Adrenal gland (tissue), 12 donors: Measurements from ENCODE around the gene TMEM121. TPM values are rescaled to one million over a fixed set of nuclear protein-coding genes. Genes with fewer than 3 reads are reported as not detected.

Experiments used
- DNase-seq, 7 donors: peaks; one replicate each; pipeline ENCODE4 v3.0.0-alpha.2; 2019 to 2020
- H3K27ac ChIP-seq, 5 donors: fragments of 200-600 bp; sonication (generic) in 4 of 5; 1 replicate in 3 of 5; 2 replicates in 2 of 5; pipeline versions ENCODE4 v1.5.1 to v1.8.0; 2016 to 2020; ENCODE audit warnings: mild to moderate bottlenecking in 1 of 5
- H3K27me3 ChIP-seq: fragments of 200-600 bp; 2 replicates; pipeline ENCODE4 v1.8.0; 2021
- H3K36me3 ChIP-seq, 2 donors: fragments of 200-600 bp; replicated peaks in 1 of 2; 1 replicate in 1 of 2; 2 replicates in 1 of 2; pipeline versions ENCODE4 v1.5.1 to v1.8.0; 2018 to 2022
- H3K4me1 ChIP-seq, 2 donors: fragments of 200-600 bp; replicated peaks in 1 of 2; 1 replicate in 1 of 2; 2 replicates in 1 of 2; pipeline versions ENCODE4 v1.5.1 to v1.8.0; 2018 to 2021
- H3K4me3 ChIP-seq, 4 donors: fragments of 200-600 bp; sonication (generic) in 3 of 4; one replicate each; pipeline ENCODE4 v1.5.1; 2016 to 2018
- H3K9me3 ChIP-seq, 3 donors: fragments of 200-600 bp; sonication (generic) in 1 of 3; replicated peaks in 1 of 3; 1 replicate in 2 of 3; 2 replicates in 1 of 3; pipeline versions ENCODE4 v1.5.1 to v1.8.0; 2016 to 2021
- POLR2A ChIP-seq, 2 donors: fragments of 450-650 bp; IDR thresholded peaks; one replicate each; pipeline ENCODE4 v1.6.1; 2017; ENCODE audit warnings: antibody characterized with exemption in 2 of 2, mild to moderate bottlenecking in 2 of 2, moderate library complexity in 1 of 2
- WGBS, 4 donors: extraction: QIAGEN DNeasy Blood & Tissue Kit in 2 of 4; methylation state at CpG; one replicate each; pipeline versions ENCODE4 v1.1.5 to v1.1.7; 2013 to 2017; 5-methylcytosine and 5-hydroxymethylcytosine counted together
- intact Hi-C, 2 donors: fragments of 100-400 bp; cut with DNase I; formaldehyde crosslinking; loops; one replicate each; pipeline versions ENCODE4 v1.14.1 to v1.15.0; 2022 to 2023
- polyA plus RNA-seq, 3 donors: library from polyadenylated mRNA; stranded (reverse); fragments of 200-250 nt in 2 of 3; fragments of 350-450 nt in 1 of 3; fragmentation: Illumina TruSeq in 1 of 3; extraction: RNeasy Lipid Tissue Mini Kit (QIAGEN cat#74804) in 1 of 3; gene quantifications; one replicate each; pipeline ENCODE4 v1.2.3, GENCODE V29; 2013 to 2014
- total RNA-seq, 9 donors: library from RNA; depleted of rRNA in 4 of 9; stranded (reverse); fragments of >200 nt in 4 of 9; fragments of 120-200 nt in 1 of 9; fragmentation: NEBNext Ultra II Directional in 1 of 9; extraction: Animal tissue kit (Norgen Biotek cat#: 25700) in 1 of 9; gene quantifications; one replicate each; pipeline versions ENCODE4 v1.1.0 to v1.2.4, GENCODE V29; 2013 to 2023
- TF ChIP-seq, protein P1 (sequence below), 6 experiments: fragments of 450-650 bp in 4 of 6; fragments of 200-600 bp in 2 of 6; sonication (generic) in 1 of 6; IDR thresholded peaks; 1 replicate in 5 of 6; 2 replicates in 1 of 6; pipeline versions ENCODE4 v1.5.1 to v1.8.0; 2016 to 2021; ENCODE audit warnings: antibody characterized with exemption in 6 of 6, mild to moderate bottlenecking in 2 of 6, moderate library complexity in 1 of 6
- donor health status: healthy with polysubstance abuse.
- donor health status: Bipolar disorder and iron deficiency.
- donor health status: DM: yes; HTN: yes; CAD: no.
- donor health status: DM: no; HTN: no; CAD: no.
- donor health status: DM: no; HTN: no; CAD: no.
- donor health status: DM: yes; HTN: yes; CAD: no.

TMEM121 gene
- total and polyA plus RNA-seq, 12 donors, result 0.78 to 12.1 (median 1.7) TPM; not detected in 1

DNA sequence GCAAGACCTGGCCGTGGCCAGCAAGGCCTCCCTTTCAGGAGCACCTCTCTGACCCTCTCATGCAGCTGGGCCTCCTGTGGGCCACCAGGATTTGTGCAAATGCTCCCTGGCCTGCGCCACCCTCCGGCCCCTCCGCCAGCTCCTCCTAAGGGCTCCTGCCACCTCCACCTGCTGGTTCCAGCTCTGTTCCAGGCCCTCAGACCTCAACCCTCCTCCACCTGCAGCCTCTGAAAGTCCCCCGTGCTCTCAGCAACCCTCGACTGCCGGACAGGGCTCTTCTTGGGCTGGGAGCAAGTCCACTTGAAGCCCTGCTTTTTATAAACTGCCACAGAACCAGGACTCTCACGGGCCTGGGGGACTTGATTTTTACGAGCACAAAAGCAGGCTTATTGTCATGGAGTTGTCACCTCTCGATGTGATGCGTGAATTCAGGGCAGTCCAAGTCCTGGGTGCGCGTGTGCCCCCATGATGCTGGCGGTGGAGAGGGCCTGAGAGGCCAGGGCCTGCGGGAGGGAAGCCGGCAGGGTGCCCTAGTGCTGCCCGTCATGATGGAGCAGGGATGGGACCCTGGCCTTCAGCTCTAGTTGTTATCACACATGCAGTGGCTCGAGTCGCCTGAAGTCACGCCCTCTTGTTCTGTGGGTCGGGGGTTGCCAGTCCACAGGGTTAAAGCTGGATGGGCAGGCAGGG is 26.2 kb upstream of the TMEM121 start:
- TF ChIP-seq, protein P1, sequence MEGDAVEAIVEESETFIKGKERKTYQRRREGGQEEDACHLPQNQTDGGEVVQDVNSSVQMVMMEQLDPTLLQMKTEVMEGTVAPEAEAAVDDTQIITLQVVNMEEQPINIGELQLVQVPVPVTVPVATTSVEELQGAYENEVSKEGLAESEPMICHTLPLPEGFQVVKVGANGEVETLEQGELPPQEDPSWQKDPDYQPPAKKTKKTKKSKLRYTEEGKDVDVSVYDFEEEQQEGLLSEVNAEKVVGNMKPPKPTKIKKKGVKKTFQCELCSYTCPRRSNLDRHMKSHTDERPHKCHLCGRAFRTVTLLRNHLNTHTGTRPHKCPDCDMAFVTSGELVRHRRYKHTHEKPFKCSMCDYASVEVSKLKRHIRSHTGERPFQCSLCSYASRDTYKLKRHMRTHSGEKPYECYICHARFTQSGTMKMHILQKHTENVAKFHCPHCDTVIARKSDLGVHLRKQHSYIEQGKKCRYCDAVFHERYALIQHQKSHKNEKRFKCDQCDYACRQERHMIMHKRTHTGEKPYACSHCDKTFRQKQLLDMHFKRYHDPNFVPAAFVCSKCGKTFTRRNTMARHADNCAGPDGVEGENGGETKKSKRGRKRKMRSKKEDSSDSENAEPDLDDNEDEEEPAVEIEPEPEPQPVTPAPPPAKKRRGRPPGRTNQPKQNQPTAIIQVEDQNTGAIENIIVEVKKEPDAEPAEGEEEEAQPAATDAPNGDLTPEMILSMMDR (IDR thresholded peaks at IDR 0.05), result no peak
- no peaks in the 10 kb centered on the region for H3K9me3 ChIP-seq
- intact Hi-C loops, result no loop called here
- H3K36me3 ChIP-seq, result no peaks in the 10 kb centered on the region
- H3K4me3 ChIP-seq, result no peak overlapping the region
- DNase-seq, result no peak
- no peaks in the 10 kb centered on the region for H3K4me1 ChIP-seq
- 73 to 83% (median 83%) methylated on average over 9 to 21 of the region's 21 CpGs for whole genome bisulfite sequencing, 4 donors
- H3K27me3 ChIP-seq, result peaks cover 6% of the 10 kb centered on the region
- no peak overlapping the region for H3K27ac ChIP-seq

GRCh38 chr14:105500726-105501101 is 25.7 kb upstream of the TMEM121 start:
- Histone ChIP-seq H3K27me3 (peaks cover 6% of the 10 kb centered on the region), H3K4me1 (no peaks in the 10 kb centered on the region), H3K27ac (no peak overlapping the region), H3K9me3 (no peaks in the 10 kb centered on the region), H3K36me3 (no peaks in the 10 kb centered on the region), H3K4me3 (no peak overlapping the region)
- WGBS, 4 donors, result 62 to 73% (median 68%) methylated on average over 8 to 10 of the region's 10 CpGs
- no peak for DNase-seq
- no peak for TF ChIP-seq POLR2A (IDR thresholded peaks at IDR 0.05)
- TF ChIP-seq, protein P1 (IDR thresholded peaks at IDR 0.05), result no peak
- intact Hi-C loops, result no loop called here

DNA sequence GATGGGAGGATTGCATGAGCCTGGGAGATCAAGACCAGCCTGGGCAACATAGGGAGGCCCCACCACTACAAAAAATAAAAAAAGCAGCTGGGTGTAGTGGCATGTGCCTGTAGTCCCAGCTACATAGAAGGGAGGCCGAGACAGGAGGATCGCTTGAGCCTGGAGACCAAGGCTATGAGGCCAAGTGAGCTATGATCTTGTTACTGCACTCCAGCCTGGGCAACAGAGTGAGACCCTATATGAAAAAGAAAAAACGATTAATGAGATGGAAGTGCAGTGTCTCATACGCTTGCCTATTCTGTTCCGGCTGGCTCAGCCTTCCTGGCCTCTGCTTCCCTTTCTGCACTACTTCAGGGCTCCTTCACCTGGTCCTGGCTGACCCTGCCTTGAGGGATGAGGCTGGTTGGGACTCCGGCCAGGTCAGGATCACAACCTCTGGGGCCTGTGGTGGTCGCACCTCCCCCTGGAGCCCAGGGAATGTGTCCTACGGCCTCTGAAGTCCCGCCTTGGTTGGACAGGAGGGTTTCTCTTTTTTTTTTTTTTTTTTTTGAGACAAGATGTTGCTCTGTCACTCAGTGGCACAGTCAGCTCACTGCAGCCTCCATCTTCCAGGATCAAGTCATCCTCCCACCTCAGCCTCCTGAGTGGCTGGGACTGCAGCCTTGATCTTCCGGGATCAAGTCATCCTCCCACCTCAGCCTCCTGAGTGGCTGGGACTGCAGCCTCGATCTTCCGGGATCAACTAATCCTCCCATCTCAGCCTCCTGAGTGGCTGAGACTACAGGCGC is 24.7 kb upstream of the TMEM121 start:
- Histone ChIP-seq H3K4me3 (no peak overlapping the region), H3K9me3 (no peaks in the 10 kb centered on the region), H3K27ac (no peak overlapping the region), H3K27me3 (peaks cover 6% of the 10 kb centered on the region), H3K4me1 (no peaks in the 10 kb centered on the region), H3K36me3 (no peaks in the 10 kb centered on the region)
- DNase-seq, result no peak
- TF ChIP-seq POLR2A (IDR thresholded peaks at IDR 0.05), result no peak
- TF ChIP-seq, protein P1 (IDR thresholded peaks at IDR 0.05), result no peak
- WGBS, 4 donors, result 81 to 88% (median 81%) methylated on average over 13 of the region's 13 CpGs
- intact Hi-C loops, result no loop called here

DNA sequence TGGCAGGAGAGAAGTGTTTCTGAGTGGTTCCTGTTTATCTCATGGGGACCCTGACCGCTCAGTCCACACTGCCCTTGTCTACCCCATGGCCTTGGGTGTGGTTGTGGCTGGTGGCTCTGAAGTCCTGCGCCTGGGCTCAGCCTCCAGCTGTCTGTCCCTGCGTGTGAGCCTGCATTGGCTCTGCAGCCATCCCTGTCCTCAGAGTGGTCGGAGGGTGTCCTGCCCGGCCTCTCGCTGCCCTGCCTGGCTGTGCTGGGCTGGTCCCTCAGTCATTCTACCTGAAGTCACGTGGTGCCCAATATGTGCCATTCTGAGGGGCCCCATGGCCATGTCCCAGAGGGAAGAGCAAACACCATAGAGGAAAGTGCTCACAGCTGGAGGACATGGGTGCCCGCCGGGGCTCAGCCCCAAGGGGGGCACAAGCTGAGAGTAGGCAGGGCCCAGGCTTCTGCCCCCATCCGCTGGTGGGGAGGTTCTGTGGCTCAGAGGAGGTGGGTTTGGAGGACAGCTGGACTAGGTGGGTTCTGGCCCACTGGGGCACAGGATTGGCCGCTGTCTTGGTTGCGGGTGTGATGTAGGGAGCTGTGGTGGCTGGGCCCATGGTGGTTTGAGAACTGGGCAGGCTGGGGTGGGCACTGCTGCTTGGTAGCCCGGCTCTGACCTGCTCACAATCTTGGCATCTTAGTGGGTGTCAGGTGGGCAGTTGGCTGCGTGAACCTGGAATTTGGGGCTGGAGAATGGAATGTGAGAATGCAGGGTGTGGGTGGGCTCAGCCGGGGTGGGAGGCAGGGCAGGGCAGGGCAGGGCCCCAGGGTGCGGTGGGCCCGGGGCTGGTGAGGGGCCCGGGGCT is 23.7 kb upstream of the TMEM121 start:
- DNase-seq, result no peak
- WGBS, 4 donors, result 75 to 82% (median 77%) methylated on average over 4 to 18 of the region's 18 CpGs
- Histone ChIP-seq H3K36me3 (no peaks in the 10 kb centered on the region), H3K4me1 (no peaks in the 10 kb centered on the region), H3K27ac (no peak overlapping the region), H3K27me3 (peaks cover 6% of the 10 kb centered on the region), H3K4me3 (no peak overlapping the region), H3K9me3 (no peaks in the 10 kb centered on the region)
- no peak for TF ChIP-seq POLR2A (IDR thresholded peaks at IDR 0.05)
- TF ChIP-seq, protein P1 (IDR thresholded peaks at IDR 0.05), result no peak
- intact Hi-C loops, result no loop called here
